GM12801 (cell line): Measurements from ENCODE around the gene OBSCN.

Experiments used
- CTCF ChIP-seq: IDR thresholded peaks from one replicate; pipeline ENCODE4 v1.5.1; 2011; ENCODE audit warnings: control low read depth; ENCODE audit not compliant: insufficient read length; ENCODE audit errors: extremely low read depth

Gene OBSCN

DNA sequence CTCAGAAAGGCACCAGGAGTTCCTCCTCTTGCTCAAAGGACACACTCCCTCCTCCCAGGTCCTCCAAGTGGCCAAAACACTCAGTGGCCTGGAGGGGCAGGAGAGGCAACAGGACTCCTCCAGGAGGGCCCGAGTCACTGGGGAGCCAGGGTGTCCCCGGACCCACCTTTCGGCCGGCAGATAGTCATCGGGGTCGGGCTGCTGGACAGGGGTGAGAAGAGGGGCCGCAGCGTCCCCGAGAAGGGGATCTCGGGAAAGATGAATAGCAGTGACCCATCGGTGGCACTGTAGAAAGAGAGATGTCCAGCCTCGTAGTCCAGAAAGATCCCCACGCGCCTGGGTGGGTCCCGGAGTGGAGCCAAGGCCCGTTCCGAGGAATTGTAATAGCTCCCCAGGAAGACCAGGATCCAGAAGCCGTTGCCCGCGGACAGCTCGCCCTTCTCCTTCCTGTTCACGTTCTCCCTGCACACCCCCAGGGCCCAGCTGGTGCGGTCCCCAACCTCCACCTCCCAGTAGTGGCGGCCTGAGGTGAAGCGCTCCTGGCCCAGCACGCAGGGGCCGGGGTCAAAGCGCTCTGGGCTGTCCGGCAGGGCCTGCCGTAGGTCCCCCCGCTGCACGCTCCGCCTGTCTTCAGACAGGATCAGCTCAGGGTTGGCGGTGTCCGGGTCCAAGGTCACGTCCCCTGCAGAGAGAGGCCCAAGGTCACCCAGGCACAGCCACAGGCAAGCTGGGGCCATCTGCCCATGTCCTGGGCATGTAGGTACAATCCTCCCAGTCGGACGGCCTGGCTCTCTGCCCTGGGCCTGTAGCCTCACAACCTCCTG lies 186.9 kb downstream of the OBSCN start:
- TF ChIP-seq CTCF: no peak

DNA sequence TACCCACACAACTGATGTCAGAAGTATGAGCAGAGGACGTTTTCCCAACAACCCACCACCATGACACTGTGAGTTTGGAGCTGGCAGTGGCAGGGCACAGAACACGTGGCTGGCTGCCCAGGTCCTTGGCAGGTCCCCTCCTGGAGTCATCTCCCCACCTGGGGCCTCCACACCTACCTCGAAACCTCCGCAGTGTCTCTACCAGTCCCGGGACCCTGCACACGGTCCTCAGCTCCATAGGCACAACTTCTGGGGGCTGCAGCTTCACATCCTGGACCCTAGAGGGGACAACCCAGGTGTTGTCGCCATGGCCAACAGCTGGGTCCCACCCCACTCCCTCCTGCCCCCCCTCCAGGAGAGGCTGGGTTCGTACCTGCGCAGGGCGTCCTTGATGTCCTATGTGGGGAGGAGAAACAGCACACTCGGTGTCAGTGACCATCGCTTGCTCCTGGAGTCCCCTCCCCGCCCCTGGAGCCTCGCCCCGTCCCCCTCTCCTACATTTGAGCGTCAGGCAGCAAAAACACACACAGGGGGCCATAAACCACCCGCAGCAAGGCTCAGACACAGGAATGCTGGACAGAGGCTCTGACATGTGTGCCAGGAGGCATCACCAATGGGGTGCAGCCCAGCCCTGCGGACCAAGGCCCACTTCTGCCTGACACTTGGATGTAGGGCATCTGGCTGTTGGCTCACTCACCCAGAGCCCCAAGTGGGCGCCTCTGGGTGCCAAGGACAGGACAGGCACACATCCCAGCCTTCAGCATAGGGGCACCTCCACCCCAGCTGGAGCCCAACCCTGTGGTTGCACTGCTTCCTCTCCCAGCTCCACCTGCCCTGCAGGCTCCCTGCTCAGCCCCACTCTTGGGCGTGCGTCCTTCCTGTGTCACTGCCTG lies 189.2 kb downstream of the OBSCN start:
- no peak for TF ChIP-seq CTCF

GRCh38 chr1:228397966-228398365 lies 190.1 kb downstream of the OBSCN start:
- TF ChIP-seq CTCF: no peak

- no peak for TF ChIP-seq CTCF
Observed at GRCh38 chr1:228398741-228399461, 191.1 kb downstream of the OBSCN start.

DNA sequence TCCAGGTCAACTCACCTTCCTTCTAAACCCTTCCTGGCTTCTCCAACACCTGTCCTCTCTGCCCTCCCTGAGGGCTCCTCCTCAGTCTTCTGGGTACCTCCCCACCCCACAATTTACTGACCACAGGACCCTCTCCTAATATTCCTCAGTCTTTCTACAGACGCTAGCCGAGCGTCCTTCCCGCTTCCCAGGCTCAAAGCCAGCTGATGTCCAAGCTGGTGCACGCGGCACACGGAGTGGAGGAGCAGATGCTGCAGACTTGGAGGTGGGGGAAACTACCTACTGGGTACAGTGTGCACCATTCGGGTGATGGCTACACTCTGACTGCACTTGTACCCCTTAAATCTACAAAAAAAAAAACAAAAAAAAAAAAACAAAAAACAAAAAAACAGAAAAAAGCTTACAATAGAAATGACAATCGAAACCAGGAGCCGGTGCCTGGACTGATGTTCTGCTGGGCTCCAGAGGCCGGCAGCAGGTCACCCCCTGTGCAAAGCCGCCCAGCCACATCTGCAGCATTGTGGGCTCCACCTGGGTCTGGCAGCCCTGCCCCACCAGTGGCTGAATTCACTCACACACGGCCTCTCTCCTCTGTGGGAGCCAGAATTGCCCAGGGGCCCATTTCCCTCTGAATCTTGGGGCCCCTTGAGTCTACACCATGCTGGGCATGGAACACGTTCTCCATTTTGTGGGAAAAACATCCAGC lies 191.8 kb downstream of the OBSCN start:
- TF ChIP-seq CTCF: no peak

DNA sequence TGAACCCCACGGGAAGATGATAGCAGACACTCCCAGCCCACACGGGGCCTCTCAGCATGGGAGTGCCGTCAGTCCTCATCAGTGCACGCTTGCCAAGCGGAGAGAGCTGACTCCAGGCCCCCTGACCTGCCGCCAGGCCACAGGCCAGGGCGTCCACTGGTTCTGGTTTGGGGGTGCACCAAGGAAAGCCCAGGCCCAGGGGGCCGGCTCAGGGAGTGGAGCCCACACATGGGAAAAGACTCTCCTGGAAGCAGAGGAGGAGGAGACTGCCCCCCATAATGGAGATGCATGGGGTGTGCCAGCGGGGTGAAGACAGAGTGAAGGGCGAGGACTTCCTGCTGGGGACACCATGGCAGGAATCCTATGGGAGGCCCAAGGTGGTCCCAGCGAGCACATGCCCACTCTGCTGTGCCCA lies 192.4 kb downstream of the OBSCN start:
- no peak for TF ChIP-seq CTCF
